Neural cell (in vitro differentiated cells): Measurements from ENCODE around the gene PTPRQ. TPM values are rescaled to one million over a fixed set of nuclear protein-coding genes. Genes with fewer than 3 reads are reported as not detected.

Experiments
- H2AFZ ChIP-seq: fragments of 200-600, 300-800 bp; sonication (generic), shearing (Covaris generic); 2 replicates; pipeline ENCODE4 v1.6.0; 2014; ENCODE audit warnings: low read depth, mild to moderate bottlenecking, antibody characterized with exemption, low read length, moderate library complexity
- H3F3A ChIP-seq: fragments of 200-600 bp; shearing (Covaris generic); 2 replicates; pipeline ENCODE4 v1.6.1; 2016; ENCODE audit warnings: mild to moderate bottlenecking, moderate library complexity, mixed read lengths, antibody characterized with exemption, low read length; ENCODE audit not compliant: insufficient read depth, poor library complexity, severe bottlenecking
- H3K27ac ChIP-seq: fragments of 200-600, 300-800 bp; sonication (generic), shearing (Covaris generic); 2 replicates; pipeline ENCODE4 v1.5.1; 2014; ENCODE audit warnings: mild to moderate bottlenecking, low read length, moderate library complexity
- H3K27me3 ChIP-seq: fragments of 300-800, 200-600 bp; sonication (generic), shearing (Covaris generic); 2 replicates; pipeline ENCODE4 v1.6.0; 2014; ENCODE audit warnings: mild to moderate bottlenecking, low read depth, low read length, moderate library complexity; ENCODE audit not compliant: insufficient read depth
- H3K36me3 ChIP-seq: fragments of 300-800, 200-600 bp; sonication (generic), shearing (Covaris generic); 2 replicates; pipeline ENCODE4 v1.5.1; 2014; ENCODE audit warnings: mild to moderate bottlenecking, antibody characterized with exemption, low read length, moderate library complexity; ENCODE audit not compliant: insufficient read depth
- H3K4me2 ChIP-seq: fragments of 300-800, 200-600 bp; sonication (generic), shearing (Covaris generic); 2 replicates; pipeline ENCODE4 v1.6.0; 2014; ENCODE audit warnings: mild to moderate bottlenecking, low read length
- H3K4me3 ChIP-seq: fragments of 300-800, 200-600 bp; sonication (generic), shearing (Covaris generic); 2 replicates; pipeline ENCODE4 v1.5.1; 2014; ENCODE audit warnings: mild to moderate bottlenecking, low read length, moderate library complexity
- H3K79me2 ChIP-seq: fragments of 200-600 bp; shearing (Covaris generic); replicated peaks from 2 replicates; pipeline ENCODE4 v1.6.0; 2014; ENCODE audit warnings: mild to moderate bottlenecking, low read length, moderate library complexity; ENCODE audit not compliant: insufficient read depth
- H3K9ac ChIP-seq: fragments of 300-800, 200-600 bp; sonication (generic), shearing (Covaris generic); 2 replicates; pipeline ENCODE4 v1.6.1; 2016; ENCODE audit warnings: mild to moderate bottlenecking, low read length, mixed read lengths
- H3K9me2 ChIP-seq: fragments of 200-600 bp; shearing (Covaris generic); 2 replicates; pipeline ENCODE4 v1.6.1; 2016; ENCODE audit warnings: mild to moderate bottlenecking, low read length, mixed read lengths; ENCODE audit not compliant: insufficient read depth
- H3K9me3 ChIP-seq: fragments of 200-600, 300-800 bp; sonication (generic), shearing (Covaris generic); 2 replicates; pipeline ENCODE4 v1.6.1; 2016; ENCODE audit warnings: mild to moderate bottlenecking, mixed run types, low read length, moderate library complexity, mixed read lengths
- H4K20me1 ChIP-seq: fragments of 200-600 bp; shearing (Covaris generic); 2 replicates; pipeline ENCODE4 v1.6.1; 2016; ENCODE audit warnings: mild to moderate bottlenecking, mixed run types; ENCODE audit not compliant: insufficient read depth
- EP300 ChIP-seq: fragments of 450-650 bp; conservative IDR thresholded peaks from 2 replicates; pipeline ENCODE4 v1.6.1; 2014; ENCODE audit warnings: antibody characterized with exemption, mild to moderate bottlenecking, moderate library complexity; ENCODE audit not compliant: poor library complexity, severe bottlenecking
- EZH2 ChIP-seq: fragments of 200-600, 300-800 bp; shearing (Covaris generic), sonication (generic); IDR thresholded peaks from 2 replicates; pipeline ENCODE4 v1.6.1; 2014; ENCODE audit warnings: antibody characterized with exemption, low read length, borderline replicate concordance, mild to moderate bottlenecking; ENCODE audit not compliant: insufficient read depth, poor library complexity, severe bottlenecking
- MXI1 ChIP-seq: fragments of 450-650 bp; conservative IDR thresholded peaks from 2 replicates; pipeline ENCODE4 v1.6.1; 2014; ENCODE audit warnings: antibody characterized with exemption, mild to moderate bottlenecking; ENCODE audit not compliant: poor library complexity, severe bottlenecking
- POLR2AphosphoS5 ChIP-seq: IDR thresholded peaks from 2 replicates; pipeline ENCODE4 v1.6.1; 2012
- RAD21 ChIP-seq: fragments of 450-650 bp; conservative IDR thresholded peaks from 2 replicates; pipeline ENCODE4 v1.6.1; 2014; ENCODE audit warnings: antibody characterized with exemption, mild to moderate bottlenecking, moderate library complexity
- SMC3 ChIP-seq: fragments of 450-650 bp; conservative IDR thresholded peaks from 2 replicates; pipeline ENCODE4 v1.6.1; 2014; ENCODE audit warnings: antibody characterized with exemption, mild to moderate bottlenecking, moderate library complexity; ENCODE audit not compliant: poor library complexity
- TAF1 ChIP-seq: IDR thresholded peaks from 2 replicates; pipeline ENCODE4 v1.6.1; 2012; ENCODE audit warnings: low read depth
- polyA plus RNA-seq: library from polyadenylated mRNA; depleted of rRNA; stranded (reverse); fragments of >200 nt; gene quantifications from 2 replicates; pipeline ENCODE4 v1.2.3, GENCODE V29; 2014
- TF ChIP-seq, protein P1 (sequence below): fragments of 450-650 bp; IDR thresholded peaks from 2 replicates; pipeline ENCODE4 v1.5.1; 2014; ENCODE audit warnings: antibody characterized with exemption, mild to moderate bottlenecking, moderate library complexity; ENCODE audit not compliant: poor library complexity, severe bottlenecking
- TF ChIP-seq, protein P2 (sequence below): IDR thresholded peaks from 2 replicates; pipeline ENCODE4 v1.6.1; 2012; ENCODE audit warnings: borderline replicate concordance

The PTPRQ gene
- polyA plus RNA-seq, 1 donor from 2014 or later, result not detected

DNA sequence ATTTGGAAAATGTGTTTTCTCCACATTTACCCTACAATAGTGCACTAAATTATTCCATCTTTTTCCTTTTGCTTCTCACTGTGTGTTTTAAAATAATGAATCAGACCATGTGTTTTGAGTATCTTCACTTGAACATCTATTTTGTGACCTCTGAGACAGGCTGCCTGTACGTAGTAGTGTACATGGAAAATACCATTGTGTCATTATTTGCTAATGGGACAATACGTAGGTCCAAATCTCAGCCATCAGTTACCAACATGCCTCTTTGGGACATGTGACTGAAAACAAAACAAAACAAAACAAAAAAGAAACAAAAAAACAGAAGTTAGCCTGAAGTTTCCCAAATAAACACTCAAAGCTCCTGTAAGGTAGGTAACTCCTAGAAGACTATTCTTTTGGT is 256.3 kb downstream of the PTPRQ start:
- Histone ChIP-seq H4K20me1 (no peaks in the 10 kb centered on the region), H3K9me2 (no peaks in the 10 kb centered on the region), H3K9me3 (no peaks in the 10 kb centered on the region), H2AFZ (no peak overlapping the region), H3F3A (no peaks in the 10 kb centered on the region), H3K79me2 (no peaks in the 10 kb centered on the region), H3K9ac (no peak overlapping the region), H3K27me3 (no peaks in the 10 kb centered on the region), H3K27ac (no peak overlapping the region), H3K4me2 (no peak overlapping the region), H3K36me3 (no peaks in the 10 kb centered on the region), H3K4me3 (no peak overlapping the region)
- TF ChIP-seq TAF1, result no peak
- TF ChIP-seq, protein P1, sequence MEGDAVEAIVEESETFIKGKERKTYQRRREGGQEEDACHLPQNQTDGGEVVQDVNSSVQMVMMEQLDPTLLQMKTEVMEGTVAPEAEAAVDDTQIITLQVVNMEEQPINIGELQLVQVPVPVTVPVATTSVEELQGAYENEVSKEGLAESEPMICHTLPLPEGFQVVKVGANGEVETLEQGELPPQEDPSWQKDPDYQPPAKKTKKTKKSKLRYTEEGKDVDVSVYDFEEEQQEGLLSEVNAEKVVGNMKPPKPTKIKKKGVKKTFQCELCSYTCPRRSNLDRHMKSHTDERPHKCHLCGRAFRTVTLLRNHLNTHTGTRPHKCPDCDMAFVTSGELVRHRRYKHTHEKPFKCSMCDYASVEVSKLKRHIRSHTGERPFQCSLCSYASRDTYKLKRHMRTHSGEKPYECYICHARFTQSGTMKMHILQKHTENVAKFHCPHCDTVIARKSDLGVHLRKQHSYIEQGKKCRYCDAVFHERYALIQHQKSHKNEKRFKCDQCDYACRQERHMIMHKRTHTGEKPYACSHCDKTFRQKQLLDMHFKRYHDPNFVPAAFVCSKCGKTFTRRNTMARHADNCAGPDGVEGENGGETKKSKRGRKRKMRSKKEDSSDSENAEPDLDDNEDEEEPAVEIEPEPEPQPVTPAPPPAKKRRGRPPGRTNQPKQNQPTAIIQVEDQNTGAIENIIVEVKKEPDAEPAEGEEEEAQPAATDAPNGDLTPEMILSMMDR, result no peak

DNA sequence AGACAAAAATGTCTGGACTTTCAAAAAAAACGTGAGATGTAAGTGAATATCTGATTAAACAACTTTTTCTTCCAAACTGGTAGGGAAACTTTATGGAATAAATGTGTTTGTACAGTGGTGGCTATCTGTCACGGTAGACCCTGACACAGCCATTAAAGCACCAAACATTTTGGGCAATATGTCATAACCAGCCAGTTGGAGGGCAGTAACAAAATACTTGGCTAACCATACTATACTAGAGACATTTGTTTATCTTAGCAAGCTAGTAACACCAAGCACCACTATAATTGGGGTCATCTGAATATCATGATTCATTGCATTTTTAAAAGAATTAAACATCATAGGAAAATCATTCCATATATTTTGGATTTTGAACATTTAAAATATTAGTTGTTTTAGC is 257.4 kb downstream of the PTPRQ start:
- Histone ChIP-seq H4K20me1 (no peaks in the 10 kb centered on the region), H3K9me3 (no peaks in the 10 kb centered on the region), H3K4me3 (no peak overlapping the region), H3F3A (no peaks in the 10 kb centered on the region), H3K4me2 (no peak overlapping the region), H3K27ac (no peak overlapping the region), H3K79me2 (no peaks in the 10 kb centered on the region), H2AFZ (no peak overlapping the region), H3K9me2 (no peaks in the 10 kb centered on the region), H3K9ac (no peak overlapping the region), H3K27me3 (no peaks in the 10 kb centered on the region), H3K36me3 (no peaks in the 10 kb centered on the region)
- TF ChIP-seq TAF1, result no peak
- no peak for TF ChIP-seq SMC3
- TF ChIP-seq, protein P2, sequence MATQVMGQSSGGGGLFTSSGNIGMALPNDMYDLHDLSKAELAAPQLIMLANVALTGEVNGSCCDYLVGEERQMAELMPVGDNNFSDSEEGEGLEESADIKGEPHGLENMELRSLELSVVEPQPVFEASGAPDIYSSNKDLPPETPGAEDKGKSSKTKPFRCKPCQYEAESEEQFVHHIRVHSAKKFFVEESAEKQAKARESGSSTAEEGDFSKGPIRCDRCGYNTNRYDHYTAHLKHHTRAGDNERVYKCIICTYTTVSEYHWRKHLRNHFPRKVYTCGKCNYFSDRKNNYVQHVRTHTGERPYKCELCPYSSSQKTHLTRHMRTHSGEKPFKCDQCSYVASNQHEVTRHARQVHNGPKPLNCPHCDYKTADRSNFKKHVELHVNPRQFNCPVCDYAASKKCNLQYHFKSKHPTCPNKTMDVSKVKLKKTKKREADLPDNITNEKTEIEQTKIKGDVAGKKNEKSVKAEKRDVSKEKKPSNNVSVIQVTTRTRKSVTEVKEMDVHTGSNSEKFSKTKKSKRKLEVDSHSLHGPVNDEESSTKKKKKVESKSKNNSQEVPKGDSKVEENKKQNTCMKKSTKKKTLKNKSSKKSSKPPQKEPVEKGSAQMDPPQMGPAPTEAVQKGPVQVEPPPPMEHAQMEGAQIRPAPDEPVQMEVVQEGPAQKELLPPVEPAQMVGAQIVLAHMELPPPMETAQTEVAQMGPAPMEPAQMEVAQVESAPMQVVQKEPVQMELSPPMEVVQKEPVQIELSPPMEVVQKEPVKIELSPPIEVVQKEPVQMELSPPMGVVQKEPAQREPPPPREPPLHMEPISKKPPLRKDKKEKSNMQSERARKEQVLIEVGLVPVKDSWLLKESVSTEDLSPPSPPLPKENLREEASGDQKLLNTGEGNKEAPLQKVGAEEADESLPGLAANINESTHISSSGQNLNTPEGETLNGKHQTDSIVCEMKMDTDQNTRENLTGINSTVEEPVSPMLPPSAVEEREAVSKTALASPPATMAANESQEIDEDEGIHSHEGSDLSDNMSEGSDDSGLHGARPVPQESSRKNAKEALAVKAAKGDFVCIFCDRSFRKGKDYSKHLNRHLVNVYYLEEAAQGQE, result no peak
- TF ChIP-seq POLR2AphosphoS5, result no peak
- TF ChIP-seq, protein P1, result no peak
- TF ChIP-seq RAD21, result no peak
- TF ChIP-seq EP300, result no peak
- TF ChIP-seq EZH2, result no peak
- TF ChIP-seq MXI1, result no peak
